Parathyroid adenoma (tissue), 2 donors: ENCODE measurements around the gene TMEM44.

Source experiments
- H2AFZ ChIP-seq: fragments of 300-600 bp; sonication (generic); one replicate; pipeline ENCODE4 v1.7.0; 2017; ENCODE audit warnings: antibody characterized with exemption, mild to moderate bottlenecking
- H3K27ac ChIP-seq: fragments of 300-600 bp; sonication (generic); one replicate; pipeline ENCODE4 v1.7.0; 2017
- H3K27me3 ChIP-seq: fragments of 300-600 bp; sonication (generic); one replicate; pipeline ENCODE4 v1.7.0; 2017; ENCODE audit warnings: low read length; ENCODE audit not compliant: control insufficient read depth, insufficient read depth
- H3K36me3 ChIP-seq: fragments of 300-600 bp; sonication (generic); one replicate; pipeline ENCODE4 v1.7.0; 2017; ENCODE audit warnings: low read length; ENCODE audit not compliant: control insufficient read depth, insufficient read depth
- H3K4me1 ChIP-seq: fragments of 300-600 bp; sonication (generic); one replicate; pipeline ENCODE4 v1.7.0; 2017; ENCODE audit warnings: control low read depth
- H3K4me2 ChIP-seq: fragments of 300-600 bp; sonication (generic); one replicate; pipeline ENCODE4 v1.7.0; 2017; ENCODE audit warnings: low read length
- H3K4me3 ChIP-seq: fragments of 300-600 bp; sonication (generic); one replicate; pipeline ENCODE4 v1.7.0; 2017; ENCODE audit warnings: low read depth, low read length
- H3K79me2 ChIP-seq: fragments of 300-600 bp; sonication (generic); one replicate; pipeline ENCODE4 v1.7.0; 2017; ENCODE audit warnings: control low read depth
- H3K9ac ChIP-seq: fragments of 300-600 bp; sonication (generic); one replicate; pipeline ENCODE4 v1.7.0; 2017; ENCODE audit warnings: mild to moderate bottlenecking
- H3K9me3 ChIP-seq: fragments of 300-600 bp; sonication (generic); one replicate; pipeline ENCODE4 v1.7.0; 2017; ENCODE audit warnings: low read length; ENCODE audit not compliant: control insufficient read depth
- CTCF ChIP-seq: fragments of 300-600 bp; sonication (generic); IDR thresholded peaks from one replicate; pipeline ENCODE4 v1.7.0; 2017; ENCODE audit warnings: antibody characterized with exemption, mild to moderate bottlenecking
- donor health status: primary hyperparathyroidism.

TMEM44 gene

GRCh38 chr3:194586836-194587235, 46.4 kb downstream of the TMEM44 start:
- no peak overlapping the region for H3K4me2 ChIP-seq
- H3K9me3 ChIP-seq = no peaks in the 10 kb centered on the region
- no peak overlapping the region for H2AFZ ChIP-seq
- H3K27me3 ChIP-seq = no peaks in the 10 kb centered on the region
- no peak for TF ChIP-seq CTCF
- peak overlapping the region; percentile 21 for H3K27ac ChIP-seq
- no peak overlapping the region for H3K4me3 ChIP-seq
- no peaks in the 10 kb centered on the region for H3K36me3 ChIP-seq
- H3K4me1 ChIP-seq = peaks cover 23% of the 10 kb centered on the region
- no peaks in the 10 kb centered on the region for H3K79me2 ChIP-seq
- no peak overlapping the region for H3K9ac ChIP-seq

GRCh38 chr3:194585880-194586281, 47.3 kb downstream of the TMEM44 start:
- Histone ChIP-seq H3K9me3 (no peaks in the 10 kb centered on the region), H2AFZ (no peak overlapping the region), H3K36me3 (no peaks in the 10 kb centered on the region), H3K27ac (no peak overlapping the region), H3K9ac (no peak overlapping the region), H3K4me1 (peaks cover 23% of the 10 kb centered on the region), H3K27me3 (no peaks in the 10 kb centered on the region), H3K4me3 (no peak overlapping the region), H3K79me2 (no peaks in the 10 kb centered on the region), H3K4me2 (no peak overlapping the region)
- TF ChIP-seq CTCF = no peak

GRCh38 chr3:194584866-194585265, 48.4 kb downstream of the TMEM44 start:
- peak overlapping the region; percentile 79 for H3K4me3 ChIP-seq
- no peak for TF ChIP-seq CTCF
- H3K27me3 ChIP-seq = no peaks in the 10 kb centered on the region
- H3K4me2 ChIP-seq = peak overlapping the region; percentile 64
- no peak overlapping the region for H3K9ac ChIP-seq
- H2AFZ ChIP-seq = no peak overlapping the region
- H3K9me3 ChIP-seq = no peaks in the 10 kb centered on the region
- H3K79me2 ChIP-seq = no peaks in the 10 kb centered on the region
- H3K4me1 ChIP-seq = peaks cover 20% of the 10 kb centered on the region
- H3K27ac ChIP-seq = peak overlapping the region; percentile 90
- H3K36me3 ChIP-seq = no peaks in the 10 kb centered on the region

- peak overlapping the region; percentile 79 for H3K4me3 ChIP-seq
- no peaks in the 10 kb centered on the region for H3K79me2 ChIP-seq
- peaks cover 20% of the 10 kb centered on the region for H3K4me1 ChIP-seq
- H3K36me3 ChIP-seq = no peaks in the 10 kb centered on the region
- peak overlapping the region; percentile 64 for H3K4me2 ChIP-seq
- peak overlapping the region; percentile 90 for H3K27ac ChIP-seq
- H3K9ac ChIP-seq = peak overlapping the region; percentile 70
- no peaks in the 10 kb centered on the region for H3K27me3 ChIP-seq
- peak overlapping the region; percentile 98 for H2AFZ ChIP-seq
- no peaks in the 10 kb centered on the region for H3K9me3 ChIP-seq
- no peak for TF ChIP-seq CTCF
Measured at GRCh38 chr3:194584320-194584776, 48.9 kb downstream of the TMEM44 start.

GRCh38 chr3:194582196-194582905, 50.9 kb downstream of the TMEM44 start:
- H2AFZ ChIP-seq = no peak overlapping the region
- no peaks in the 10 kb centered on the region for H3K36me3 ChIP-seq
- no peak for TF ChIP-seq CTCF
- H3K4me2 ChIP-seq = no peak overlapping the region
- no peaks in the 10 kb centered on the region for H3K9me3 ChIP-seq
- no peaks in the 10 kb centered on the region for H3K79me2 ChIP-seq
- H3K27ac ChIP-seq = no peak overlapping the region
- H3K9ac ChIP-seq = no peak overlapping the region
- no peaks in the 10 kb centered on the region for H3K27me3 ChIP-seq
- peaks cover 16% of the 10 kb centered on the region for H3K4me1 ChIP-seq
- H3K4me3 ChIP-seq = no peak overlapping the region
